ENCODE results near the gene ARHGAP26.

- no peak for TF ChIP-seq RAD21 (IDR thresholded peaks at IDR 0.05)
- TF ChIP-seq, protein P1, sequence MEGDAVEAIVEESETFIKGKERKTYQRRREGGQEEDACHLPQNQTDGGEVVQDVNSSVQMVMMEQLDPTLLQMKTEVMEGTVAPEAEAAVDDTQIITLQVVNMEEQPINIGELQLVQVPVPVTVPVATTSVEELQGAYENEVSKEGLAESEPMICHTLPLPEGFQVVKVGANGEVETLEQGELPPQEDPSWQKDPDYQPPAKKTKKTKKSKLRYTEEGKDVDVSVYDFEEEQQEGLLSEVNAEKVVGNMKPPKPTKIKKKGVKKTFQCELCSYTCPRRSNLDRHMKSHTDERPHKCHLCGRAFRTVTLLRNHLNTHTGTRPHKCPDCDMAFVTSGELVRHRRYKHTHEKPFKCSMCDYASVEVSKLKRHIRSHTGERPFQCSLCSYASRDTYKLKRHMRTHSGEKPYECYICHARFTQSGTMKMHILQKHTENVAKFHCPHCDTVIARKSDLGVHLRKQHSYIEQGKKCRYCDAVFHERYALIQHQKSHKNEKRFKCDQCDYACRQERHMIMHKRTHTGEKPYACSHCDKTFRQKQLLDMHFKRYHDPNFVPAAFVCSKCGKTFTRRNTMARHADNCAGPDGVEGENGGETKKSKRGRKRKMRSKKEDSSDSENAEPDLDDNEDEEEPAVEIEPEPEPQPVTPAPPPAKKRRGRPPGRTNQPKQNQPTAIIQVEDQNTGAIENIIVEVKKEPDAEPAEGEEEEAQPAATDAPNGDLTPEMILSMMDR (IDR thresholded peaks at IDR 0.05; ENCODE audit: low read depth, low read length, missing input control) = no peak
- no peak for TF ChIP-seq REST (IDR thresholded peaks at IDR 0.05)
- TF ChIP-seq RXRA (IDR thresholded peaks at IDR 0.05) = no peak
- no peak for TF ChIP-seq TAF1 (conservative IDR thresholded peaks at IDR 0.05)
- no peak for TF ChIP-seq MAX (IDR thresholded peaks at IDR 0.05)
- TF ChIP-seq ATF3 (IDR thresholded peaks at IDR 0.05) = no peak
- no peak for TF ChIP-seq GABPA (IDR thresholded peaks at IDR 0.05 in 1 of 2, conservative IDR thresholded peaks at IDR 0.05 in 1 of 2)
- no peak for TF ChIP-seq ZBTB33 (IDR thresholded peaks at IDR 0.05)
- no peak for TF ChIP-seq YY1 (IDR thresholded peaks at IDR 0.05)
- TF ChIP-seq FOXA2 (IDR thresholded peaks at IDR 0.05) = no peak
- no peak for TF ChIP-seq FOXA1 (IDR thresholded peaks at IDR 0.05)
- TF ChIP-seq NR2F2 (IDR thresholded peaks at IDR 0.05) = no peak
- TF ChIP-seq EGR1 (IDR thresholded peaks at IDR 0.05; ENCODE audit: low read depth in 2 of 2) = no peak
Measured at GRCh38 chr5:143244990-143245389, 474.8 kb downstream of the ARHGAP26 start.

Data from liver (tissue), 3 donors.